ENCODE data around the gene MYO1D. TPM values are rescaled to one million over a fixed set of nuclear protein-coding genes. Genes with fewer than 3 reads are reported as not detected.

The MYO1D gene
- total and polyA plus RNA-seq, 12 donors, result 13.6 to 103 (median 59.8) TPM

- Histone ChIP-seq H3K36me3 (replicated peaks in 1 of 2) (no peaks in the 10 kb centered on the region), H3K27ac (no peak overlapping the region), H3K4me3 (no peak overlapping the region), H3K9me3 (replicated peaks in 1 of 3) (no peaks in the 10 kb centered on the region), H3K4me1 (replicated peaks in 1 of 2) (no peaks in the 10 kb centered on the region), H3K27me3 (no peaks in the 10 kb centered on the region)
- TF ChIP-seq CTCF (IDR thresholded peaks at IDR 0.05), result no peak
- TF ChIP-seq POLR2A (IDR thresholded peaks at IDR 0.05), result no peak
- intact Hi-C loops (cut with DNase I), result no loop called here
- DNase-seq, result no peak
- 88 to 93% (median 91%) methylated on average over 7 of the region's 7 CpGs for WGBS, 4 donors
These were observed 187.6 kb downstream of the MYO1D start for GRCh38 chr17:32689348-32689747.

GRCh38 chr17:32688221-32688620, 188.7 kb downstream of the MYO1D start:
- DNase-seq, result no peak
- 70 to 76% (median 74%) methylated on average over 4 of the region's 4 CpGs for WGBS, 4 donors
- Histone ChIP-seq H3K4me3 (no peak overlapping the region), H3K9me3 (replicated peaks in 1 of 3) (no peaks in the 10 kb centered on the region), H3K27me3 (no peaks in the 10 kb centered on the region), H3K4me1 (replicated peaks in 1 of 2) (no peaks in the 10 kb centered on the region), H3K36me3 (replicated peaks in 1 of 2) (no peaks in the 10 kb centered on the region), H3K27ac (no peak overlapping the region)
- no peak for TF ChIP-seq POLR2A (IDR thresholded peaks at IDR 0.05)
- TF ChIP-seq CTCF (IDR thresholded peaks at IDR 0.05), result no peak
- intact Hi-C loops (cut with DNase I), result no loop called here

- WGBS, 4 donors, result 89 to 94% (median 93%) methylated on average over 9 to 16 of the region's 16 CpGs
- intact Hi-C loops (cut with DNase I), result no loop called here
- Histone ChIP-seq H3K9me3 (replicated peaks in 1 of 3) (no peaks in the 10 kb centered on the region), H3K4me3 (no peak overlapping the region), H3K27ac (no peak overlapping the region), H3K4me1 (replicated peaks in 1 of 2) (no peaks in the 10 kb centered on the region), H3K27me3 (no peaks in the 10 kb centered on the region), H3K36me3 (replicated peaks in 1 of 2) (no peaks in the 10 kb centered on the region)
- DNase-seq, result no peak
- TF ChIP-seq POLR2A (IDR thresholded peaks at IDR 0.05) (no peak), CTCF (IDR thresholded peaks at IDR 0.05) (no peak)
These were observed 192.6 kb downstream of the MYO1D start for GRCh38 chr17:32684087-32684958.

- no peak overlapping the region for H3K4me3 ChIP-seq
- intact Hi-C loops (cut with DNase I), result no loop called here
- H3K4me1 ChIP-seq (replicated peaks in 1 of 2), result peaks cover 0 to 9% of the 10 kb centered on the region in 2 donors
- no peaks in the 10 kb centered on the region for H3K9me3 ChIP-seq (replicated peaks in 1 of 3)
- WGBS, 4 donors, result 81 to 93% (median 89%) methylated on average over 3 of the region's 3 CpGs
- TF ChIP-seq CTCF (IDR thresholded peaks at IDR 0.05), result no peak
- no peak for TF ChIP-seq POLR2A (IDR thresholded peaks at IDR 0.05)
- H3K36me3 ChIP-seq (replicated peaks in 1 of 2), result no peaks in the 10 kb centered on the region
- no peak overlapping the region for H3K27ac ChIP-seq
- DNase-seq, result no peak
- no peaks in the 10 kb centered on the region for H3K27me3 ChIP-seq
These were observed 203.0 kb downstream of the MYO1D start for GRCh38 chr17:32673964-32674363.

Measured in adrenal gland (tissue), 12 donors.